ENCODE measurements around the gene APH1A. TPM values are rescaled to one million over a fixed set of nuclear protein-coding genes. Genes with fewer than 3 reads are reported as not detected.
"Not testable (repeated sequence)": the region's sequence is repeated elsewhere in the genome, so short reads cannot be mapped to it uniquely, and the experiment has no call there.

Gene APH1A
- polyA plus RNA-seq, 1 donor, result 112 TPM

DNA sequence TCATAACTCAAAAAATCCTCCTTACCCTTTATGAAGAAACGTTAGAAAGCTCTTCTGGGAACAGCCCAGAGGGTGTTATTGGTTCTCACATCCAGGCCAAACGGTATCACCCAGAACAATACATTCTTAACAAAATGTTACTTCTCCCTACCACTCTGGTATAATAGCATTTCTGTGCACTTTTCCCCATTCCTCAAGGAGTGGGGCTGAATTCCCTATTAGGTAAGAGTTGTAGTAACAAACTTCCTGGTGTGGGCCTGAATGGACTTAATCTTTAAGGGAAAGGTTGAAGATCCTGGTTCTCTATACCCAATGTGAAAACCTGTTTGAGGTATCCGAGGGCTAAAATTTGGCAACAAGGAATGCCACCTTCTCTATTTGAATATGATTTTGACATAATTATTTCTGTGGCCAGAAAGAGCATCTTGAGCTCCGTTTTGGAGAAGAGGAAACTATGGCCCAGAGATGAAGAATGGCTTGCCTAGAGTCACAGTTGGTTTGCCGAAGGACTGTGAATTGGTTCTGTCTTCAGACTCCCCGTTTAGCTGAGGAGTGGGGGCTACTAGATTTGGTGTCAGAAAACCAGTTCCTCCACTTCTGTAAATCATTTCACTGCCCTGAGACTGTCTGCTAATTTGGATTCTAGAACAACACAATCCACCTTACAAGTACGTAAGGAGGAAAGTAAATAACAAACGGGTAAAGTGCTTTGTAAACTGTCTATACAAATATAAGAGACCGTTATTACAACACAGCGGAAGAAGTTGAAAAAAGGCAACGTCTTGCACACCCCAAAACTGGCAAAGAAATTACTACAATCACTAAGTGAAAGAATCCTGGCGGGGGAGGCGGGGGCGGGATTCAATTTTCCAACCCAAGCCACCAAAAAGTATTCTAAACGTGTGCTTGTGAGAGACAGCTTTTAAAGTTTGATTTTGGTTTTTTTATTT is 35.2 kb downstream of the APH1A start:
- DNase-seq, result no peak

DNA sequence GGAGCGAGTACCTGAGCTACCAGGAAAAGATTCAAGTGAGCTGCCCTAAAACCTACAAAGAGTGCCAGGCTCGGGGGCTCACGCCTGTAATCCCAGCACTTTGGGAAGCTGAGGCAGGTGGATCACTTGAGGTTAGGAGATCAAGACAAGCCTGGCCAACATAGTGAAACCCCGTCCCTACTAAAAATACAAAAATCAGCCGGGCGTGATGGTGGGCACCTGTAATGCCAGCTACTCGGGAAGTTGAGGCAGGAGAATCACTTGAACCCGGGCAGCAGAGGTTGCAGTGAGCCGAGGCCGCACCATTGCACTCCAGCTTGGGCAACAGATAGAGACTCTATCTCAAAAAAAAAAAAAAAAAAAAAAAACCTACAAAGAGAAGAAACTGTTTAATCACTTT is 35.9 kb downstream of the APH1A start:
- not testable (repeated sequence) for DNase-seq

DNA sequence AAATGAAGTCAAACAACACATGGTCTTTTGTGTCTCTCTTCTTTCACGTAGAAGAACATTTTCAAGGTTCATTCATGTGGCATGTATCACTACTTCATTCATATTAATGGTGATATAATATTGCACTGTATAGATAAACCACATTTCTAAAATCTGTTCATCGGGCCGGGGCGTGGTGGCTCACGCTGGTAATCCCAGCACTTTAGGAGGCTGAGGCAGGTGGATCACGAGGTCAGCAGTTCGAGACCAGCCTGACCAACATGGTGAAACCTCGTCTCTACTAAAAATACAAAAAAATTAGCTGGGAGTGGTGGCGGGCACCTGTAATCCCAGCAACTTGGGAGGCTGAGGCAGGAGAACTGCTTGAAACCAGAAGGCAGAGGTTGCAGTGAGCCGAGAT is 40.6 kb downstream of the APH1A start:
- not testable (repeated sequence) for DNase-seq

DNA sequence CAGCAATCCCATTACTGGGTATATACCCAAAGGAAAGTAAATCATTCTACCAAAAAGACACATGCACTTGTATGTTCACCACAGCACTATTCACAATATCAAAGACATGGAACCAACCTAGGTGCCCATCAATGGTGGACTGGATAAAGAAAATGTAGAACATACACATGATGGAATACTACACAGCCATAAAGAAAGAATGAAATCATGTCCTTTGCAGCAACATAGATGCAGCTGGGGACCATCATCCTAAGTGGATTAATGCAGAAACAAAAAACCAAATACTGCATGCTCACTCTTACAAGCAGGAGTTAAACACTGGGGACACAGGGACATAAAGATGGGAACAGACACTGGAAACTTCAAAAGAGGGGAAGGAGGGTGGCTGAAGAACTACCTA is 41.6 kb downstream of the APH1A start:
- DNase-seq, result no peak

DNA sequence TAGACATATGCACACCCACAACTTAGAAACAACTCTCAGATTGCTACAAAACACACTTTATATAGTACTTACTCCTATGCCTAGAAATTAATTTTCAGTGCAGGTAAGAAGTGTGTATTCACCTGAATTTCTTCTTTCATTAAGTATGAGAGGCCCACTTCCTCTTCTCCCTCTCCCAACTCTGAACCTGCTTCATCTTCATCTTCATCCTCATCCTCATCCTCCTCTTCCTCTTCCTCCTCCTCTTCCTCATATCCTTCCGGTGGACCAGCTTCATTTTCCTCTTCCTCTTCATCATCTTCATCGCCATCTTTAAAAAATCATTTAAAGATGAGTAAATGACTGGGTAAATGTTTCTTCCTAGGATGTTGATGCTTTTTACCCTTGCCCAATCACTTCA is 42.3 kb downstream of the APH1A start:
- DNase-seq, result no peak

DNA sequence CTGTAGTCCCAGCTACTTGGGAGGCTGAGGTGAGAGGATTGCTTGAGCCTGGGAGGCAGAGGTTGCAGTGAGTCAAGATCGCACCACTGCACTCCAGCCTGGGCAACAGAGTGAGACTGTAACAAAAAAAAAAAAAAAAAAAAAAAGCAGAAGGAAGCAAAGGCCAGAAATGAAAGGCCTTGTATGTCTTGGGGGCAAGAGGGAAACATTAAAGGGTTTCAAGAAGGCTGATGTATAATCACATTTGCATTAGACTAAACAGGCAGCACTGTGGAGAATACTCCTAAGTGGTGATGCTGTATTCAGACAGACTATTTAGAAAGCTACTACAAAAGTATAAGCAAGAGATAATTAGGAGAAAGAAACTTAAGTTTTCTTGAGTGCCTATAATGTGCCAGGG is 43.3 kb downstream of the APH1A start:
- no peak for DNase-seq

DNA sequence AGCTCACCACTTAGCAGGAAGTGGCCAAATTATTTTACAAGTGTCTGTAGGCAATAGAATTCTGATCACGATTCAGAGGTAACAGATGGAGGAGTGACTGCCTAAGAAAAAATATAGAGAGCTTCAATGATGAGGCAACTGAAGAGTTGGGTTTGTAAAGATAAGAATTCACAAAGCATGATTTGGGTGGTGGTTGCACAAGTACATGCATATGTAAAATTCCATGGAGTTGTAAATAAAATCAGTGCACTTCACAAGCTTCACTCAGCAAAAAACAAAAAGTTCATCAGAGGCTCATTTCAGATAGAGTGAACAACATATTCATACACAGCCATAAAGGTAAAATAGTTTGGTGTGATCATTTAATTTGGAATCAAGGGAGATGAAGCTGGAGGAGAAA is 43.8 kb downstream of the APH1A start:
- DNase-seq, result no peak

DNA sequence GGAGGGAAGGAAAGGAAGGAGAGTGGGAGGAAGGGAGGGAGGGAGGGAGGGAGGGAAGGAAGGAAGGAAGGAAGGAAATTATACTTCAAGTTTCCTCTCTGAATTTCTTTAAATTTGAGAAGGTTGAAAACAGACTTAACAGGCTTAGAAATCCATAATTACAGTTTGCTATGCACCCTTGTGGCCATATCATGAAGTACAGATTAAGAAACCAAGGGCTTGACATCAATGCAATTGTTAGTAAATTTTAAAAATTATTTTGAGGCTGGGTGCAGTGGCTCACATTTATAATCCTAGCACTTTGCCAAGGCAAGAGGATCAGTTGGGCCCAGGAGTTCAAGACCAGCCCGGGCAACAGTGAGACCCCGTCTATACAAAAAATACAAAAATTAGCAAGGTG is 47.3 kb downstream of the APH1A start:
- DNase-seq, result no peak

DNA sequence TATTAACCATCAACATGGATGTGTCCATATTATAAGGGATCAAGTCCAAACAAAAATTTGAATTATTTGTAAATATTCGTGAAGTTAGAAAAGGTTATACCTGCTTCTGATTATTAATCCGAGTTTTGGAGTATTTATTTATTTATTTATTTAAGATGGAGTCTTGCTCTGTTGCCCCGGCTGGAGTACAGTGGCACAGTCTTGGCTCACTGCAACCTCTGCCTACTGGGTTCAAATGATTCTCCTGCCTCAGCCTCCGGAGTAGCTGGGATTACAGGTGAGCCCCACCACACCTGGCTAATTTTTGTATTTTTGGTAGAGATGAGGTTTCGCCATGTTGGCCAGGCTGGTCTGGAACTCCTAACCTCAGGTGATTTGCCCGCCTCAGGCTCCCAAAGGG is 53.0 kb downstream of the APH1A start:
- not testable (repeated sequence) for DNase-seq

Other genes starting within 250 kb of the APH1A start
- 42.9 TPM for gene VPS45, start 201.2 kb downstream of the APH1A start, polyA plus RNA-seq (ENCODE audit: insufficient read length)
- 102 TPM for gene PLEKHO1, start 119.1 kb downstream of the APH1A start, polyA plus RNA-seq (ENCODE audit: insufficient read length)
- gene ANP32E, start 32.9 kb downstream of the APH1A start, polyA plus RNA-seq (ENCODE audit: insufficient read length), result 35.2 TPM
- gene CA14, start 11.2 kb downstream of the APH1A start, polyA plus RNA-seq (ENCODE audit: insufficient read length), result 6.3 TPM
- 34.7 TPM for gene C1orf54, start 3.8 kb upstream of the APH1A start, polyA plus RNA-seq (ENCODE audit: insufficient read length)
- 2.3 TPM for gene CIART, start 13.5 kb upstream of the APH1A start, polyA plus RNA-seq (ENCODE audit: insufficient read length)
- 41.7 TPM for gene MRPS21, start 24.8 kb upstream of the APH1A start, polyA plus RNA-seq (ENCODE audit: insufficient read length)
- 46.7 TPM for gene PRPF3, start 52.5 kb upstream of the APH1A start, polyA plus RNA-seq (ENCODE audit: insufficient read length)
- 30.1 TPM for gene RPRD2, start 95.1 kb upstream of the APH1A start, polyA plus RNA-seq (ENCODE audit: insufficient read length)
- gene TARS2, start 218.4 kb upstream of the APH1A start, polyA plus RNA-seq (ENCODE audit: insufficient read length), result 27.9 TPM
- 4.2 TPM for gene ECM1, start 239.1 kb upstream of the APH1A start, polyA plus RNA-seq (ENCODE audit: insufficient read length)
- gene FALEC, start 246.7 kb upstream of the APH1A start, polyA plus RNA-seq (ENCODE audit: insufficient read length), result 1.9 TPM

All from hindlimb muscle (tissue), 1 donor.